RCC 7860 (cell line): ENCODE measurements around the gene KCNH3.
"Not testable (repeated sequence)": the region's sequence is repeated elsewhere in the genome, so short reads cannot be mapped to it uniquely, and the experiment has no call there.

Experiments
- DNase-seq: peaks from one replicate; pipeline ENCODE4 v3.0.0-alpha.2; 2015; ENCODE audit warnings: low spot score
- FAIRE-seq: peaks from 2 replicates; lab custom pipeline; 2012; peaks lifted over from hg19 to GRCh38; lab: Jason Lieb, UNC

KCNH3 gene

GRCh38 chr12:49527361-49528130, 11.3 kb upstream of the KCNH3 start:
- no peak for FAIRE-seq
- DNase-seq, result no peak

DNA sequence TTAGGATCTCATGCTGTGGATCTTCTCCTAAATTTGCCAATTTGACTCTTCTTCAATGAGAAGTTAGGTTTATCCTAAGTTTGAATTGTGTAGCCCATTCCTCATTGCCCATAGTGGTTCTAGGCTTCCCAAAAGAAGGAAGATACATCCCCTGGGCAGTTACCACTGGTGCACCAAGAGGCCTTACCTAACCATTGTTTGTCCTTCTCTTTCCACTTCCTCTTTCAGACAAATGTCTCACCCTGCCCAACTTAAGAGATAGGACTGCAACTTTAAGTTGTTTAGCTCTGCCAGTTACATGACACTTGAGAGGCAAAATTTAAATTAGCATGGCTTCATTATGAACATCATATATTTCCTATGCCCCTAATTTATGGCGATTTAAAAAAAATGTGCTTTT, 9.4 kb upstream of the KCNH3 start:
- FAIRE-seq, result no peak
- no peak for DNase-seq

GRCh38 chr12:49531745-49532144, 7.1 kb upstream of the KCNH3 start:
- no peak for FAIRE-seq
- DNase-seq, result no peak

DNA sequence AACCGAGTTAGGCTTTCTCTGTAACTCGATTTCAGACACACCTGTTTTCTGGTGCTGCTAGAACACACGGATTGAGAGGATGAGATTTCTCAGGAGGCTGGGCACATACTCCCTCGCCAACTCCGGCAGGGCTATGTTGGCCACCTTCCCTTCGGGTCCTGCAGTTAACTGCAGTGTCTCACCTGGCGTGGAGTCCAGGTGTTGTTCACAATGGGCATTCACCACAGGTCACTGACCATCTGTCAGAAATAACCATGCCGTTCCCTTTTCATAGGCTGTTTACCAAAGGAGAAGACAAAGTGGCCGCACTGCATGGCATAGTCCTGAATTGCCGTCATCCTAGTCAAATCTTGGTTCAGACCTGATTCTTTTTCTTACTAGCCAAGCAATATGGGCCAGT, 5.5 kb upstream of the KCNH3 start:
- no peak for DNase-seq
- no peak for FAIRE-seq

- FAIRE-seq, result not testable (repeated sequence)
Observed at GRCh38 chr12:49534122-49534521, 4.7 kb upstream of the KCNH3 start.

GRCh38 chr12:49534731-49535278, 4.0 kb upstream of the KCNH3 start:
- DNase-seq (no peak), FAIRE-seq (no peak)

More at GRCh38 chr12:49534122-49534521, 4.7 kb upstream of the KCNH3 start:
- DNase-seq, result not testable (repeated sequence)

- DNase-seq, result no peak
- no peak for FAIRE-seq
Observed at GRCh38 chr12:49535921-49536525, 2.8 kb upstream of the KCNH3 start.

GRCh38 chr12:49536526-49537071, 2.2 kb upstream of the KCNH3 start:
- FAIRE-seq (no peak), DNase-seq (no peak)

DNA sequence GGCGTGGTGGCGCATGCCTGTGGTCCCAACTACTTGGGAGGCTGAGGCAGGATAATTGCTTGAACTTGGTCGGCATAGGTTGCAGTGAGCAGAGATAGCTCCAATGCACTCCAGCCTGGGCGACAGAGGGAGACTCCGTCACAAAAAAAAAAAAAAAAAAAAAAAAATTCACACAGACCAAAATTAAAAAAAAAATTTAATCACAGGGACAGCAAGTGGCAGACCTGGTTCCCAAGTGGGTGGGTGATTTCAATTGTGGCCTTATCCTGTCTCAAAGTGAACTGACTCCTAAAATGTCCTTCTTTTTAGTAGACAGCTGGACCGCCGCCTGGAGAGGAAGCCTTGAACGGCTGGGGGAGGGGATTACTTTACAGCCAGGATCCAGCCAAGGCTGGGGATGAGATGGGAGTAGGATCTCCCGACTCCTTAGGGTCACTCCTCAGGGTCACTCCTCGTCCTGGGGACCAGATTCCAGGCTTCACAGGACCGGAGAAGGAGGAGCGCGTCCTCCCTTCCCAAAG, 1.5 kb upstream of the KCNH3 start:
- DNase-seq, result no peak
- FAIRE-seq, result no peak

DNA sequence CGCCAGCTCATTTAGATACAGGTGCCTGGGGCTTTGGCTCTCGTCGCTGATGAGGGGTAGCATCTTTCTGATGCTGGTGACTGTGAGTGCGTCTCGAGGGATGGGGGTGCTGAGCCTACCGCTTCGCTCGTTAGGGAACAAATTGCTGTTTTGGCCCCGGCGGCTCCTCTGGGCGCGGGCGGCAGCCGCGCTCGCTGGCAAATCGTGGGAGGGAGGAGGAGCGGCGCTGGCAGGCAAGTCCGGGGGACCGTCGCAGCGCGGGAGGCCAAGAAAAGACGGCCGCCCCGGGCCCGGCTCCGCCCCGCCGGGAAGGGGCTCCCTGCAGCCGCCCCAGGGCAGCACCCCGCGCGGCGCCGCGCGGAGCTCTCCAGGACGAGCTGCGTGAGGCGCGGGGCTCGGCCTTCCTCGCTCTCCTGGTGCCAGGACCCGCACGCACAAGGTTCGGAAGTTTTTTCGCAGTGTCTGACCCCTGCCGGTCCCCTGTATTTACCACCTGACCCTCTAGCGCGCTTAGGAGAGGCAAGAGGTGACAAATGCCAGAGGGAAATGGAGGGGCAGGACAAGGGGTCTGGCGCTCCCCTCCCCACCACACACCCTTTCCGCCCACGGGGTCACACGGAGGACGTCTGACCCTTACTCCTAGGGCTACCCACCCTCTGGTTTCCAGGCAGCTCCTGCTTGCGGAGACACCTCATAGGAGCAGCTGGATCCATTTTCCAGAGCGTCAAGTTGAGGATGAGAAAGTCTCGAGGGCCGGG, 899 bp upstream of the KCNH3 start:
- FAIRE-seq (no peak), DNase-seq (no peak)

GRCh38 chr12:49539406-49540228, 787 bp downstream of the KCNH3 start:
- DNase-seq (no peak), FAIRE-seq (no peak)

- no peak for DNase-seq
Observed at GRCh38 chr12:49540229-49541139, 1.7 kb downstream of the KCNH3 start.

GRCh38 chr12:49541140-49541861, 2.5 kb downstream of the KCNH3 start:
- DNase-seq, result no peak
- no peak for FAIRE-seq

More at GRCh38 chr12:49540229-49541139, 1.7 kb downstream of the KCNH3 start:
- no peak for FAIRE-seq

GRCh38 chr12:49541911-49542505, 3.2 kb downstream of the KCNH3 start:
- no peak for FAIRE-seq
- no peak for DNase-seq

DNA sequence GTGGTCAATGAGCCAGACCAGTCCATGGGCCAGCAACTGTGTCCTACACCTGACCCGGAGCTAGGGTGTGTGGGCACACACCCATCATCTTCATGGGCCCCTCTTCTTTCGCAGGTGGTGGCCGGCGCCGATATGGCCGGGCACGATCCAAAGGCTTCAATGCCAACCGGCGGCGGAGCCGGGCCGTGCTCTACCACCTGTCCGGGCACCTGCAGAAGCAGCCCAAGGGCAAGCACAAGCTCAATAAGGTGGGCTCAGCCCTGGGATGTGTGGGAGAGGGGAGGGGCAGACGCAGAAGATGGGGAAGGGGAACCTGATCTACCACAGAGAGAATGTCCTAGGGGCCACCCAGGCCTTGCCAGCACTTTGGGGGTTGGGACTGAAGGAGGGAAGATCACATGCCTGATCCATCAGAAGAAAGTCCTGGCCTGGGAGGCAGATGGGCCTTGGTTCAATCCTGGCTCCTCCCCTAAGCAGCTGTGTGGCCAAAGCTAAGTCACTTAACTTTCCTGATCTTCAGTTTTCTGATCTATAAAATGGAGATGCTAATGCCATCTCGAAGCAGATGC, 3.8 kb downstream of the KCNH3 start:
- no peak for DNase-seq
- no peak for FAIRE-seq

- DNase-seq, result no peak
- no peak for FAIRE-seq
Observed at GRCh38 chr12:49543221-49543913, 4.5 kb downstream of the KCNH3 start.
